Activated naive CD8-positive, alpha-beta T cell (primary cell): Measurements from ENCODE around the gene AKT2.
A peak's percentile ranks its signal among the peaks of the same experiment; 100 is the strongest.

Source experiments
- H3K27ac Mint-ChIP-seq: one replicate; pipeline ENCODE4 v1.8.0; 2021; ENCODE audit warnings: mixed read lengths
- H3K27me3 Mint-ChIP-seq: one replicate; pipeline ENCODE4 v1.8.0; 2021; ENCODE audit warnings: mixed read lengths
- H3K36me3 Mint-ChIP-seq: one replicate; pipeline ENCODE4 v1.8.0; 2021; ENCODE audit warnings: mixed read lengths
- H3K4me1 Mint-ChIP-seq: one replicate; pipeline ENCODE4 v1.8.0; 2021; ENCODE audit warnings: low read depth, mixed read lengths
- H3K4me3 Mint-ChIP-seq: one replicate; pipeline ENCODE4 v1.8.0; 2021; ENCODE audit warnings: mild to moderate bottlenecking, mixed read lengths
- H3K9me3 Mint-ChIP-seq: one replicate; pipeline ENCODE4 v1.8.0; 2021; ENCODE audit warnings: low read depth, mixed read lengths

The AKT2 gene

DNA sequence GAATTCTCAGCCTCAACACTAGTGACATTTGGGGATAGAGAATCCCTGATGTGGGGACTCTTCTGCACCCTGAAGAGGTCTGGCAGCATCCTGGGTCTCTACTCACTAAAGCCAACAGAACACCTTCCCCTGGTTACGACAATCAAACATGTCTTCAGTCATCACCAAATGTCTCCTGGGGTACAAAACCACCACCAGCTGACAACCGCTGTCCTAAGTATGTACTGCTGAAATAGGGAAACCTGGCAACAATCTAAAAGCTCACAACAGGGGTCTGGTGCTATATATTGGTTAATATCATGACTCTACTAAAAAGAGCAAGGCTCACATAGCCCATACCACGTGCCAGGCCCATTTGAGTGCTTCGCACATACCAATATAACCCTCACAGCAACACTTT lies 13.4 kb downstream of the AKT2 start:
- no peak overlapping the region for H3K4me3 Mint-ChIP-seq
- no peaks in the 10 kb centered on the region for H3K36me3 Mint-ChIP-seq
- H3K27ac Mint-ChIP-seq: no peak overlapping the region
- H3K4me1 Mint-ChIP-seq: peaks cover 56% of the 10 kb centered on the region
- H3K9me3 Mint-ChIP-seq: no peaks in the 10 kb centered on the region
- no peaks in the 10 kb centered on the region for H3K27me3 Mint-ChIP-seq

DNA sequence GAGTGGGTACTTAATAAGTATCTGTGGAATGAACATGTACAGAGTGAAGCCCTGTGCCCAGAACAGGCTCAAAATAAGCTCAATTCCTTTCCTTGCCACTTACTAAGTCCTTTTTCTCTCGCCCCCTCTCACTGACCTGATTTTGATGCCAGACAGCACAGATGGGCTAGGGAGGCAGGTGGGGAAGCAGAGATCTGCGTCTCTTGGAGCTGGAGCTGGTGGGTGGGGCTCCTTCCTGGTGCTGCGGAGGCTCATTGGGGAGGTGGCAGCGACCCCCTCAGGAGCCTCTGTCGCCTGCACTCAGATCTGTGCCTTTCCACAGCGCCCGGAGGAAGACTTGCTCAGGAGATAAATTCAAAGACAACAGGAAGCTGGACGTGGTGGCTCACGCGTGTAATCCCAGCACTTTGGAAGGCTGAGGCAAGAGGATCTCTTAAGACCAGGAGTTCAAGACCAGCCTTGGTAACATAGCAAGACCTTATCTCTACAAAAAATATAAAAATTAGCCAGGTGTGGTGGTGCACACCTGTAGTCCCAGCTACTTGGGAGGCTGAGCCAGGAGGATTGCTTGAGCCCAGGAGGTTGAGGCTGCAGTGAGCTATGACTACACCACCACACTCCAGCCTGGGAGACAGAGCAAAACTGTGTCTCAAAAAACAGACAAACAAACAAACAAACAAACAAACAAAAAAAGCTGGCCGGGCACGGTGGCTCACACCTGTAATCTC lies 14.6 kb downstream of the AKT2 start:
- Mint-ChIP-seq H3K9me3 (no peaks in the 10 kb centered on the region), H3K4me3 (no peak overlapping the region), H3K36me3 (no peaks in the 10 kb centered on the region), H3K4me1 (peaks cover 55% of the 10 kb centered on the region), H3K27me3 (no peaks in the 10 kb centered on the region), H3K27ac (no peak overlapping the region)

DNA sequence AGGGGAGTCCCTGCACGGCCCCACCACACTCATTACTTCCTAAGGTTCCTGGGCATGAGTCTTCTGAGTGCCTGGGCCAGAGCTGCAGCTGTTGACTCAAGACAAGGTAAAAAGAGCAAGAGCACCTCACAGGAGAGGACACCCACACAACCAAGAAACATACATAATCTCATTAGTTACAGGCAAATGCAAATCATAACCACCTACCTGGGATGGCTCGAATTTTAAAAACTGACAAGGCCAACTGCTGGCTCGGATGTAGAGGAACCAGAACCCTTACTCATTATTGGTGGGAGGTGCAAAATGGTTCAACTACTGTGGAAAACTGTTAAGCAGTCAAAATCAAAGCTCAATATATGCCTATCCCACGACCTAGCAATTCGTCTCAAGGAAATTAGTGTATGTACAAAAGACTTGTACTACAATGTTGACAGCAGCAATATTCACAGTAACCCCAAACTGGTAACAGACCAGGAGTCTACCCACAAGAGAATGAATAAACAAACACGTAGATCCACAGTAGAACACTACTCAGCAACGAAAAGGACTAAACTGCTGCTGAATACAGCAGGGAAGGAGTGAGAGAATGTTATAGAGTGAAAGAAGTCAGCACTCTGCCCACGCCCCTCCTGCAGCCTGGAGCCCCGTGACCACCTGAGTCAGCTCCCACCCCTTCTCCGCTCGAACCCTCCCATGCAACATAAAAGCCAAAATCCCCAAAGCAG lies 15.8 kb downstream of the AKT2 start:
- H3K9me3 Mint-ChIP-seq: no peaks in the 10 kb centered on the region
- no peak overlapping the region for H3K4me3 Mint-ChIP-seq
- peak overlapping the region; percentile 64 for H3K27ac Mint-ChIP-seq
- peaks cover 47% of the 10 kb centered on the region for H3K4me1 Mint-ChIP-seq
- no peaks in the 10 kb centered on the region for H3K36me3 Mint-ChIP-seq
- no peaks in the 10 kb centered on the region for H3K27me3 Mint-ChIP-seq

DNA sequence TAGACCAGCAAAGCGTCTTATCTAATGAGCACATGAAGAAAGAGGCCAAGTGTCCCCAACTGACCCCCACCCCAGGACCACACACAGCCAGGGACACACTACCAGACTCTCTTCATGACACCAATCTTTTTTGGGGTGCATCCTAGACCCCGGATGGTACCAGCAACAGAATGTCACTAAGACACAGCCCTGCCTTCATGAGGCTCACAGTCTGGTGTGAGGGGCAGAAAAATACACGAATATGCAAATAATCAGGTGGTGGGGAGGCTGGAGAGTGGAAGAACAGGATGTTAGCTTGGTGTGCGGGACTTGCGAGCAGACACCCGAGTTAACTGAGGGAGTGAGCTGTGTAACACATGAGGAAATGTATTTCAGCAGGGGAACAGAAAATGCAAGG lies 17.5 kb downstream of the AKT2 start:
- peaks cover 3% of the 10 kb centered on the region for H3K36me3 Mint-ChIP-seq
- peaks cover 35% of the 10 kb centered on the region for H3K4me1 Mint-ChIP-seq
- no peak overlapping the region for H3K4me3 Mint-ChIP-seq
- H3K9me3 Mint-ChIP-seq: no peaks in the 10 kb centered on the region
- no peaks in the 10 kb centered on the region for H3K27me3 Mint-ChIP-seq
- no peak overlapping the region for H3K27ac Mint-ChIP-seq

DNA sequence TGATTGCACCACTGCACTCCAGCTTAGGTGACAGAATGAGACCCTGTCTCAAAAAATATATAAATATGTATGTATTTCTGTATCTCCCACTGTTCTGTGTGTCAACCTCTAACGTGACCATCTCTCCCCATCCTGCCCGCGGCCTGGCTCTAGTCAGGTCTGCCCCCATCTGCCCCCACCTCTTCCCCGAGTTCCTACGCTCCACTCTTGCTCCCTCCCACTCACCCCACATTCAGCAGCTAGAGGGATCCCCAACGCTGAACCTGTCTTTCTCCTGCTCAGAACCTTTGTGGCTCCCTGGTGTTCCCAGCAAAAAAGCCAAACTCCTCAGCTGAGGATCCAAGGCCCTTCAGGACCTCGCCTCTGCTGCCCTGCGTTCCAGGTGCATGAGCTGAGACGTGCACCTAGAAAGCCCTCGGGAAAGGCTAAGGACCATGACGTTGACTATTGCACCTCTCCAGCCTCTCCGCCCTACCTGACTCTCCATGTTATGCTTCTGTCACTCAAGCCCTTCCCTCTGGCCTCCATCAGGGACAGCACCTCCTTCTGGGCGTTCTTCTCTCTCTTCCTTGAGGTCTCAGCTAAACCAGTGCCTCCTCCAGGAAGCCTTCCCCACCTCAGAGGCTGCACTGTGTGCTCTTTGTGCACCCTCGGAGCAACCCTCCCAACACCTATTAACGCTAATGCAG lies 18.1 kb downstream of the AKT2 start:
- H3K4me1 Mint-ChIP-seq: peaks cover 30% of the 10 kb centered on the region
- no peaks in the 10 kb centered on the region for H3K27me3 Mint-ChIP-seq
- no peaks in the 10 kb centered on the region for H3K9me3 Mint-ChIP-seq
- no peak overlapping the region for H3K4me3 Mint-ChIP-seq
- H3K36me3 Mint-ChIP-seq: peaks cover 5% of the 10 kb centered on the region
- H3K27ac Mint-ChIP-seq: no peak overlapping the region

DNA sequence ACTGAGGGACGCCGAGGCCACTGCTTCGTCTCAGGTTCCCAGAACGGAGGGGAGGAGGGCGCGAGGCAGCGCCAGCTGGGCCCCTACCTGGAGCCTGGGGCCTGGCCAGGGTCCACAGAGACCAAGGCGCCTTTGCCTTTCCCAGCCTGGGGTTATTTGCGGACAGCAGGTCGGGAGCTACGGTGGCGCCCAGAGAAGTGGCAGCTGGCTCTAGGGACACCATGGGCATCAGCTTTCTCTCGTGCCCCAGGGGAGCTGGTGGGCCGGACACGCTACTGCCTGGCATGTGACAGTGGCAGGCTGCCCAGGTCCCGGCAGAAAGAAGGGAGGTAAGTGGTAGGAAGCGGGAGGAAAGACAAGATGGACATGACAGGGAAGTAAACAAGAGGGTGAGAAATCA lies 19.0 kb downstream of the AKT2 start:
- peaks cover 28% of the 10 kb centered on the region for H3K4me1 Mint-ChIP-seq
- no peaks in the 10 kb centered on the region for H3K9me3 Mint-ChIP-seq
- H3K27me3 Mint-ChIP-seq: no peaks in the 10 kb centered on the region
- H3K27ac Mint-ChIP-seq: peak overlapping the region; percentile 28
- H3K4me3 Mint-ChIP-seq: no peak overlapping the region
- H3K36me3 Mint-ChIP-seq: peaks cover 7% of the 10 kb centered on the region

DNA sequence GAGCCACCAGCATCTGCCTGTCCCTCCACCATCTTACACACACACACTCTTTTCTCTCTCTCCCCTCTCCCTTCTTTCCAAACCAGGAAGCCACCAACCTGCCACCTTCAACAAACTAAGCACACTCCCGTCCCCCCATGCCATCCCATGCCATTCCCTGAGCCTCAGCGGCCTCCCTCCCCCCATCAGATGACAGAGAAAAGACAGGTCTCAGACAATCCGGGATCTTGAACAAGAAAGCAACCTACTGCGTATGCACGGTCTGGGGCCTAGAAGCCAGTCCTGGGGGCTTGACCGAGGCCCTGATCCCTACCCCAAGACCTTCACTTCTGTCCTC lies 19.4 kb downstream of the AKT2 start:
- no peak overlapping the region for H3K27ac Mint-ChIP-seq
- no peaks in the 10 kb centered on the region for H3K27me3 Mint-ChIP-seq
- peaks cover 7% of the 10 kb centered on the region for H3K36me3 Mint-ChIP-seq
- no peaks in the 10 kb centered on the region for H3K9me3 Mint-ChIP-seq
- H3K4me1 Mint-ChIP-seq: peaks cover 29% of the 10 kb centered on the region
- H3K4me3 Mint-ChIP-seq: no peak overlapping the region

DNA sequence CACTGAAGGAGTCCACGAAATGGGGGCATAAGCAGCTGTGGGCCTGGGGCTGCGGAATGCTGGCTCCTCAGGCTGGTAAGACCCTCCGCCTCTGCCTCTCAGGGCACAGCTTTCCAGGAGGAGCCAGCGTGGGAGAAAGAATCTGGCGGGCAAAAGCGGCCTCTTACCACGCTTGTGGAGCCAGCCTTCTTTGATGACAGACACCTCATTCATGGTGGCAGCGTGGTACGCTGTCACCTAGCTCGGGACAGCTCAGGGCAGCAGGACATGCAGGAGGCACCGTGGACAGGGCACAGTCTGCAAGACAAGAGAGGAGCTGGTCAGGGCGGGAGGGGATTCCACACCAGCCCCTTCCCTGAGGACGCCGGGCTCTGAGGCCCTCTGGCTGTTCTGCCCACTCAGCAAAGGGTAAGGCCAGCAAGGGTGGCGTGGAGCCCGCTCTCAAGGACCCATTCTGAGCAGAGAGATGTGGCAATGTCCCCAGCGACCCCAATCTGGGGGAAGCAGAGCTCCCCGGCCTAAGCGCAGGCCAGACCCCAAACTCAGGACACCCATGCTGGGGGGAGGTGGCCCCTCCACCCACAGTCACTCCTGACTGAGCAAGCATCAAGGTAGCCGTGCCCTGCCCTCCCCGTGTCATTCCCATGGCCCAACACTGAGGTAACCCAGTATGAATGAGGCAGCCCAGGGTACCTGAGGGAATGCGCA lies 19.9 kb downstream of the AKT2 start:
- Mint-ChIP-seq H3K4me3 (no peak overlapping the region), H3K36me3 (peaks cover 7% of the 10 kb centered on the region), H3K9me3 (no peaks in the 10 kb centered on the region), H3K27me3 (no peaks in the 10 kb centered on the region), H3K27ac (no peak overlapping the region), H3K4me1 (peaks cover 32% of the 10 kb centered on the region)

DNA sequence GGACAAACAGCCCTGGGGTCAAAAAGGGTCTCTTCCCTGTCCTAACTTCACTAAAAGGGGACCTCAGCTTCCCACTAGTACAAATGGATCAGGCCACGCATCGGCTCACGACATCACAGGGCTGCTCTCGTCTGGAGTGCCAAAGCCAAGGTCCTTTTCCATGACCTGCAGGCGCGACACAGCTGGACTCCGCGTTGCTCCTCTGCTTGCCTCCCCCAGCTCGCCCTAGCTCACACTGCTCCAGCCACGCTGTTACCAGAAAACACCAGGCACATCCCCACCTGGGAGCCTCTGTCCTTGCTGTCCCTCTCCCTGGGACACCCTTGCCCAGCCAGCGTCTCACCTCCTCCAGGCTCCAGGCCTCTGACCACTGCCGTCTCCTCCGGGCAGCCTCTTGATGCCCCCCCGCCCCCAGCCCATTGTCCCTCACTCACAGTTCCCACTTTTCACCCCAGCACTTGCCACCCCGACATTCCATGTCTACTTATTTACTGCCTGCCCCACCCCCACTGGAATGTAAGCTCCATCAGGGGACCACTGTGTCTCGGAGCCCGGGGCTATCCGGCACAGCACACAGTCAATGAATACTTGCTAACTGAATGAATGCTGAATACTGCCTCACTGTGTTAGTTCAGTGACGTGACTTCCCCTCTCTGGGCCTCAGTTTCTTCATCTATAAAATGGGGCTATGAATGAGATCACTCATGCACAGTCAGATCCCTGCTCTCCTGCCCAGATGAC lies 20.7 kb downstream of the AKT2 start:
- no peak overlapping the region for H3K27ac Mint-ChIP-seq
- peaks cover 7% of the 10 kb centered on the region for H3K36me3 Mint-ChIP-seq
- H3K4me1 Mint-ChIP-seq: peaks cover 31% of the 10 kb centered on the region
- no peaks in the 10 kb centered on the region for H3K9me3 Mint-ChIP-seq
- H3K4me3 Mint-ChIP-seq: no peak overlapping the region
- H3K27me3 Mint-ChIP-seq: no peaks in the 10 kb centered on the region

DNA sequence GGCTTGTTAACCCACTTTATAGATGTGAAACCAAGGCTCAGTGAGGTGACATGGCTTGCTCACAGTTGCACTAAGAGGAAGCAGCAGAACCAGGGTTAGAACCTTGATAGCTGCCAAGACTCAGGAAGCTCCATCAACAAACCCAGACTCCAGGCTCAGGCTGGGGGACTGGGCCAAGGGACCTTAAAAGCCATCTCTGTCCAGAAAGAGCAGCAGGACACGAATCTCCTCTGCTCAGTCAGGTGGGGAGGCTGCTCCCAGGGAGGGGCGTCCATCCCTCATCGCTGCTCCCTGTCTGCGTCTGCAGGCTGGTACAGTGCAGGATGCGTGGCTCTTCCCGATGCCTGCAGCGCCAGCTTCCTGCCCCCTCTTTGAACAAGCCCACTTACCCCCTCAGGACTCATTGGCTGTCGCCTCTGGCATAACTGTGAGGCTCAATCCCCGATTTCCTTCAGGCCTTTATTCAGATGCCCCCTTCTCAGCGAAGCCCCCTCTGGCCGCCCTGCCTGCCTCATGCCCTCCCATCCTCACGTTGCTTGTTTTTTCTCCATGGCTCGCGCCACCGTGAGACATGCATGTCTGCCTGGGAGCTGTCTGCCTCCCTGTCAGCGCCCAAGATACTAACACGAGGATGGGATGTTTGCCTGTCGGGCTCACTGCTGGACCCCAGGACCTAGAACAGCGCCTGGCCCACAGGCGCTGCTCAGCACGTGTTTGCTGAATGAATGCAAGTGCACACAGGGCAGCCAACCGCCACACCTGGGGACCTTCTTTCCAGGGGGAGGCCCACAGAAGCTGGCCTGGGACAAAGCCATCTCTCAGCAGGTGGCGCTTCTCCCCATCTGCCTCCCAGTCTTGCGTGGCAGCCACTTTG lies 21.5 kb downstream of the AKT2 start:
- Mint-ChIP-seq H3K9me3 (no peaks in the 10 kb centered on the region), H3K4me3 (no peak overlapping the region), H3K27me3 (no peaks in the 10 kb centered on the region), H3K27ac (no peak overlapping the region), H3K36me3 (peaks cover 7% of the 10 kb centered on the region), H3K4me1 (peaks cover 30% of the 10 kb centered on the region)

DNA sequence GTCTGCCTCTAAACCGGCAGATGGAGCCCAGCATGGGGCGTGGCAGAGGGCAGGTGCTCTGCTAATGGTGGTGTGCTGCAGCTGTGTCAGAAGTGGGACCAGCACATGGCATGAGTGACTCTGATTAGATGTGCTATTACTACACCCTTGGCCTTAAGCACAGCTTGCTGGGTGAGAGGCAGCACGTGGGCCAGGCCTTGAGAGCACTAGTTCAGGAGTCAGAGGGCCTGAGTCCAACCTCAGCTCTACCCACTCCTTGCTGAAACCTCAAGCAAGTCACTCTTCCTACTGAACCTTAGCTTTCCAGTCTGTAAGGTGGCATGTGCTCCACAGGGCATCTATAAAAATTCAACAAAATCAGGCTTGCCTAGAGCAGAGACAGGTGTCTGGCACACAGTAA lies 22.7 kb downstream of the AKT2 start:
- Mint-ChIP-seq H3K4me3 (no peak overlapping the region), H3K9me3 (no peaks in the 10 kb centered on the region), H3K36me3 (peaks cover 7% of the 10 kb centered on the region), H3K4me1 (peaks cover 30% of the 10 kb centered on the region), H3K27ac (no peak overlapping the region), H3K27me3 (no peaks in the 10 kb centered on the region)

DNA sequence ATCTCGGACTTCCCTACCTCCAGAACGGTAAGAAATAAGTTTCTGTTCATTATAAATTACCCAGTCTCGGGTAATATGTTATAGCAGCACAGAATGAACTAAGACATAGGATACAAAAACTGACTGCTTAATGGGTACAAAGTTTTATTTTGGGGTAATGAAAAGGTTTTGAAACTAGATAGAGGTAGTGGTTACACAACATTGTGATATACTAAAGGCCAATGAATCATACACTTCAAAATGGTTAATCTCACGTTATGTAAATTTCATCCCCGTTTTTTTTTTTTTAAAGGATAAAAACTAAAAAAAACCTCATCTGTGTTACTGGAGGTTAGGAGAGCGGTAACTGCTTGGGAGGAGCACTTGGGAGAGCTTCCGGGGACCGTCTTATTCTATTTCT lies 23.5 kb downstream of the AKT2 start:
- H3K36me3 Mint-ChIP-seq: peaks cover 7% of the 10 kb centered on the region
- peaks cover 23% of the 10 kb centered on the region for H3K4me1 Mint-ChIP-seq

DNA sequence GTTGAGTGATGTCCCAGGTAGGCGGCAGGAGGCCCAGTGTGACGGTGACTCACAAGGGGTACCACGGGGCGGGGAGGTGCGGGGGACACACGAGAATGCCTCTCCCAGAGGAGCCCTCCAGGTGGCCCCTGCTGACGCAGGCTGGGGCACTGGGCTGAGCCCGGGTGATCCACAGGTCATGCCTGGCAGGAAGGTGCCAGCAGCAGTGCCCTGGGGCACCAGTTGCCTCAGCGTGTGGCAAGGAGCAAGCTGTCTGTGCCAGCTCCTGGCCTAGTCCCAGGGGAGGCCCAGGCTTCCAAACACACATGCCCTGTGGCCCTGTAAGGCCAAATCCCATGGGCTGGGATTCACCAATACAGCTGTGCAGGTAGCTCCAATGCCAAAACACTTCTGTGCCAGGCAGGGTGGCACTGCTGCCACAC lies 28.0 kb downstream of the AKT2 start:
- peaks cover 11% of the 10 kb centered on the region for H3K36me3 Mint-ChIP-seq
- H3K4me1 Mint-ChIP-seq: peaks cover 32% of the 10 kb centered on the region
- H3K27me3 Mint-ChIP-seq: no peaks in the 10 kb centered on the region
- H3K27ac Mint-ChIP-seq: no peak overlapping the region
- H3K4me3 Mint-ChIP-seq: no peak overlapping the region
- no peaks in the 10 kb centered on the region for H3K9me3 Mint-ChIP-seq

More for the DNA sequence above, 23.5 kb downstream of the AKT2 start:
- H3K27ac Mint-ChIP-seq: peak overlapping the region; percentile 46
- H3K9me3 Mint-ChIP-seq: no peaks in the 10 kb centered on the region
- no peak overlapping the region for H3K4me3 Mint-ChIP-seq
- H3K27me3 Mint-ChIP-seq: no peaks in the 10 kb centered on the region

DNA sequence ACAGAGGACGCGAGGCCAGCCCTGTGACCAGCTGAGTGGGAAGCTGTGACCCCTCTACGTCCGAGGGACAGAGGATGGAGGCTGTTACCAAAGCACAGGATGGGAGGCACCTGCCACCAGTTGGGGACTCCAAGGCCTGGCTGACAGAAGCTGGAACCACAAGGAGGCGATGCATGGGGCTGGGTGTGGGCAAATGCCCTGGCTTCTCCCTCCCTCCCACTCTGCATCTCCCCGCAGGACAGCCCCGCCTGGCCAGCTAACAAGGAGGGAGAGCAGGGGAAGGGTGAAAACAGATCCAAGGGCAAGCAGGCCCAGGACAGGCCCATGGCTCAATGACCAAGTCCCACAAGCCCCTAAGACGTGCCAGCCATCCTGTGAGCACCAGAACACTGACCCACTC lies 28.6 kb downstream of the AKT2 start:
- peaks cover 12% of the 10 kb centered on the region for H3K36me3 Mint-ChIP-seq
- H3K9me3 Mint-ChIP-seq: no peaks in the 10 kb centered on the region
- no peak overlapping the region for H3K4me3 Mint-ChIP-seq
- H3K27me3 Mint-ChIP-seq: no peaks in the 10 kb centered on the region
- H3K4me1 Mint-ChIP-seq: peaks cover 33% of the 10 kb centered on the region
- no peak overlapping the region for H3K27ac Mint-ChIP-seq
